IMR-90 (cell line): ENCODE data around the gene GATA3. TPM values are rescaled to one million over a fixed set of nuclear protein-coding genes. Genes with fewer than 3 reads are reported as not detected.
A peak's percentile ranks its signal among the peaks of the same experiment; 100 is the strongest.

Experiments
- ATAC-seq: fragments of 200-7000 bp; cut with Tn5 transposase; 2 replicates; pipeline ENCODE4 v1.9.1; 2020; ENCODE audit warnings: low read depth, mild to moderate bottlenecking, moderate library complexity
- BruUV-seq: library from RNA; stranded (reverse); fragments of 400-500 nt; replicated peaks from 2 replicates; lab custom pipeline; 2021; lab: Mats Ljungman, UMichigan
- CTCF ChIA-PET: fragments of 300-600 bp; formaldehyde crosslinking; extraction: SDS; loops from one replicate; lab custom pipeline; 2021; ENCODE audit warnings: antibody characterized with exemption; lab: Yijun Ruan, JAX
- POLR2A ChIA-PET: fragments of 300-600 bp; sonication (Branson Sonifier 250); formaldehyde crosslinking; loops from one replicate; lab custom pipeline; 2022; ENCODE audit warnings: antibody characterized with exemption; ENCODE audit not compliant: unreplicated experiment; lab: Charles Lee
- DNase-seq: peaks from one replicate; pipeline ENCODE4 v3.0.0; 2013
- H2AFZ ChIP-seq: replicated peaks from 2 replicates; pipeline ENCODE3; 2013; ENCODE audit warnings: low read length, mild to moderate bottlenecking; ENCODE audit not compliant: poor library complexity
- H2AK5ac ChIP-seq: 2 replicates; pipeline ENCODE4 v1.6.1; 2013; ENCODE audit warnings: low read depth, low read length, inconsistent platforms
- H2AK9ac ChIP-seq: replicated peaks from 2 replicates; pipeline ENCODE3; 2013; ENCODE audit warnings: mild to moderate bottlenecking, low read depth, low read length, moderate library complexity; ENCODE audit not compliant: poor library complexity
- H2BK120ac ChIP-seq: 2 replicates; pipeline ENCODE4 v1.6.1; 2013; ENCODE audit warnings: low read depth, low read length, inconsistent platforms
- H2BK15ac ChIP-seq: 3 replicates; pipeline ENCODE4 v1.6.1; 2013; ENCODE audit warnings: low read depth, low read length, inconsistent platforms
- H2BK20ac ChIP-seq: 2 replicates; pipeline ENCODE4 v1.6.1; 2013; ENCODE audit warnings: low read depth, mild to moderate bottlenecking, inconsistent platforms, low read length, moderate library complexity
- H2BK5ac ChIP-seq: 2 replicates; pipeline ENCODE4 v1.6.1; 2013; ENCODE audit warnings: mild to moderate bottlenecking, low read depth, low read length, inconsistent platforms; ENCODE audit not compliant: poor library complexity, severe bottlenecking
- H3K14ac ChIP-seq: replicated peaks from 2 replicates; pipeline ENCODE4 v1.6.1; 2013; ENCODE audit warnings: low read depth, low read length, inconsistent platforms
- H3K18ac ChIP-seq: 2 replicates; pipeline ENCODE4 v1.6.1; 2013; ENCODE audit warnings: low read depth, low read length, control low read depth
- H3K23ac ChIP-seq: 2 replicates; pipeline ENCODE4 v1.6.1; 2013; ENCODE audit warnings: low read depth, low read length, inconsistent platforms
- H3K27ac ChIP-seq: 2 replicates; pipeline ENCODE4 v1.5.1; 2013; ENCODE audit warnings: mild to moderate bottlenecking, control low read depth, low read length; ENCODE audit not compliant: insufficient read depth
- H3K27me3 ChIP-seq: 2 replicates; pipeline ENCODE4 v1.6.1; 2013; ENCODE audit warnings: low read length; ENCODE audit not compliant: control insufficient read depth, insufficient read depth
- H3K36me3 ChIP-seq: 2 replicates; pipeline ENCODE4 v1.6.1; 2013; ENCODE audit warnings: low read length, mixed read lengths; ENCODE audit not compliant: control insufficient read depth, insufficient read depth
- H3K4ac ChIP-seq: 2 replicates; pipeline ENCODE4 v1.6.1; 2013; ENCODE audit warnings: low read depth, low read length, inconsistent platforms
- H3K4me1 ChIP-seq: 2 replicates; pipeline ENCODE4 v1.6.1; 2013; ENCODE audit warnings: low read length, mixed read lengths; ENCODE audit not compliant: control insufficient read depth, insufficient read depth
- H3K4me2 ChIP-seq: 2 replicates; pipeline ENCODE4 v1.6.1; 2013; ENCODE audit warnings: low read depth, mild to moderate bottlenecking, control low read depth, low read length, moderate library complexity
- H3K4me3 ChIP-seq: 2 replicates; pipeline ENCODE4 v1.5.1; 2013; ENCODE audit warnings: low read depth, mild to moderate bottlenecking, control low read depth, low read length, moderate library complexity; ENCODE audit not compliant: insufficient read depth
- H3K56ac ChIP-seq: 2 replicates; pipeline ENCODE4 v1.6.1; 2013; ENCODE audit warnings: low read length, inconsistent platforms; ENCODE audit not compliant: insufficient read depth; ENCODE audit errors: extremely low read depth
- H3K79me1 ChIP-seq, 2 experiments: 2 replicates each; pipeline ENCODE4 v1.6.1; 2013; ENCODE audit warnings: low read length in 2 of 2, inconsistent platforms in 1 of 2, low read depth in 1 of 2
- H3K9ac ChIP-seq: 2 replicates; pipeline ENCODE4 v1.6.1; 2013; ENCODE audit warnings: low read depth, low read length, control low read depth
- H3K9me1 ChIP-seq: 2 replicates; pipeline ENCODE4 v1.6.1; 2013; ENCODE audit warnings: low read length, inconsistent platforms; ENCODE audit not compliant: insufficient read depth
- H3K9me3 ChIP-seq: 2 replicates; pipeline ENCODE4 v1.6.1; 2013; ENCODE audit warnings: low read length; ENCODE audit not compliant: control insufficient read depth, insufficient read depth
- H4K20me1 ChIP-seq: 2 replicates; pipeline ENCODE4 v1.6.1; 2013; ENCODE audit warnings: low read length, inconsistent platforms; ENCODE audit not compliant: insufficient read depth
- H4K5ac ChIP-seq: 2 replicates; pipeline ENCODE4 v1.6.1; 2013; ENCODE audit warnings: mild to moderate bottlenecking, low read depth, low read length, control low read depth
- H4K8ac ChIP-seq, 2 experiments: 2 replicates each; pipeline ENCODE4 v1.6.1; 2013; ENCODE audit warnings: low read depth in 2 of 2, low read length in 2 of 2, control low read depth in 1 of 2, inconsistent platforms in 1 of 2
- H4K91ac ChIP-seq: 2 replicates; pipeline ENCODE4 v1.6.1; 2013; ENCODE audit warnings: low read depth, low read length, inconsistent platforms; ENCODE audit not compliant: insufficient read depth
- FOS ChIP-seq: fragments of 150-350 bp; IDR thresholded peaks from 2 replicates; pipeline ENCODE4 v1.6.1; 2016; ENCODE audit warnings: low read depth, low read length
- MAFK ChIP-seq: IDR thresholded peaks from 2 replicates; pipeline ENCODE4 v1.6.1; 2012; ENCODE audit warnings: low read depth, low read length, improper control_type of control experiment
- WGBS, 2 experiments: methylation state at CpG; one replicate each; pipeline versions ENCODE4 v1.1.5 to v1.1.7; 2013; ENCODE audit warnings: missing lambda C conversion rate in 2 of 2; ENCODE audit not compliant: insufficient read length in 1 of 2; ENCODE audit errors: extremely low coverage in 2 of 2; 5-methylcytosine and 5-hydroxymethylcytosine counted together
- dilution Hi-C: fragments of 300-500 bp; cut with HindIII; formaldehyde crosslinking; loops from one replicate; pipeline ENCODE4 v1.14.3; 2018; ENCODE audit warnings: low sequenced_read_pairs; ENCODE audit not compliant: unreplicated experiment
- in situ Hi-C: fragments of 300-500 bp; cut with MboI; formaldehyde crosslinking; loops from 3 replicates; pipeline ENCODE4 v1.14.3; 2019; ENCODE audit warnings: low sequenced_read_pairs, inconsistent platforms, mixed read lengths
- intact Hi-C: fragments of 100-400 bp; cut with micrococcal nuclease; formaldehyde crosslinking; loops from 2 replicates; pipeline ENCODE4 v1.10.0; 2022
- polyA plus RNA-seq, 3 experiments: library from polyadenylated mRNA; depleted of rRNA; stranded (reverse); fragments of >200 nt; gene quantifications; 2 replicates each; pipeline ENCODE4 v1.2.3, GENCODE V29; 2012; ENCODE audit warnings: low replicate concordance in 1 of 3
- total RNA-seq: library from RNA; depleted of rRNA; stranded (reverse); fragments of >200 nt; gene quantifications from 2 replicates; pipeline ENCODE4 v1.2.3, GENCODE V29; 2012

GATA3 gene
- total and polyA plus RNA-seq, 2 of the 4 experiments (the other 2 are of a cell fraction): 0.21 TPM; not detected in 1

DNA sequence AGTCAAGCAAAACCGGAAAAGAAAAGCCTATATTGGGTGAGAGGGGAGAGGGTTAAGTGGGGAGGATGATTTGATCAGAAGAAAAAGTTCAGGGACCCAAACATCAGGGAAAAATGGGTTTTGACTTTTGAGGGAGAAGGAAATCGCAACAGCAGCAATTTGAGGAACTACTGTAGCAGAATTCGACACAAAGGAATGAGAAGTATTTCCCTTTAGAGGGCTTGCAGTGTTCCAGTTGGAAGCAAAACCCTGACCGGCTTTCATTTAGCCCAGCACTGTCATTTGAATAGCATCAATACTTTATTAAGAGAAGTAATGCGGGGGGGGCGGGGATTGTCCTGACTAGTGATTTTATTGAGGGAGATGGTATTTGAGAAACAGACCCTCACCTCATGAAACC is 37.2 kb upstream of the GATA3 start:
- H2AFZ ChIP-seq: no peak overlapping the region
- no peak overlapping the region for H3K27ac ChIP-seq
- DNase-seq (peak; percentile 18), ATAC-seq (peak; percentile 83)
- no peak overlapping the region for H3K23ac ChIP-seq
- peak overlapping the region; percentile 42 for H3K4me2 ChIP-seq
- H2AK5ac ChIP-seq: no peak overlapping the region
- no peaks in the 10 kb centered on the region; the same call in 1 of the 2 replicates for H3K27me3 ChIP-seq
- no peaks in the 10 kb centered on the region for H4K20me1 ChIP-seq
- no peak overlapping the region for H3K4me3 ChIP-seq
- POLR2A ChIA-PET: no interaction called here
- no peak overlapping the region for H3K9ac ChIP-seq
- peaks cover 9% of the 10 kb centered on the region for H3K36me3 ChIP-seq
- H2BK15ac ChIP-seq: no peak overlapping the region; the same call in 2 of the 3 replicates
- dilution Hi-C loops (no loop called here), intact Hi-C loops (no loop called here), in situ Hi-C loops (no loop called here)
- no peaks in the 10 kb centered on the region for H3K9me1 ChIP-seq
- BruUV-seq: no TSS peak
- H4K91ac ChIP-seq: no peak overlapping the region
- CTCF ChIA-PET: no interaction called here
- H2BK120ac ChIP-seq: no peak overlapping the region
- H3K79me1 ChIP-seq: no peaks in the 10 kb centered on the region
- no CpG with 5 or more reads among the region's 6 CpGs for WGBS, 2 experiments
- TF ChIP-seq FOS (no peak), MAFK (peak; percentile 38)
- H3K56ac ChIP-seq: no peak overlapping the region
- no peak overlapping the region for H4K5ac ChIP-seq
- H2BK20ac ChIP-seq: no peak overlapping the region
- no peaks in the 10 kb centered on the region for H3K9me3 ChIP-seq
- H2BK5ac ChIP-seq: no peak overlapping the region
- peaks cover 6% of the 10 kb centered on the region for H3K4me1 ChIP-seq
- no peak overlapping the region for H3K14ac ChIP-seq
- H3K18ac ChIP-seq: no peak overlapping the region
- no peak overlapping the region for H3K4ac ChIP-seq
- H2AK9ac ChIP-seq: no peak overlapping the region
- no peak overlapping the region for H4K8ac ChIP-seq
